Loucy (cell line): ENCODE measurements around the gene TMEM191C.
A peak's percentile ranks its signal among the peaks of the same experiment; 100 is the strongest.
"Not testable (repeated sequence)": the region's sequence is repeated elsewhere in the genome, so short reads cannot be mapped to it uniquely, and the experiment has no call there.

Experiments used
- H2AFZ ChIP-seq: fragments of 200-600 bp; sonication (generic); 2 replicates; pipeline ENCODE4 v1.6.0; 2016; ENCODE audit warnings: antibody characterized with exemption, mild to moderate bottlenecking, low read length, moderate library complexity
- H3F3A ChIP-seq: fragments of 200-600 bp; 2 replicates; pipeline ENCODE4 v1.6.0; 2016; ENCODE audit warnings: antibody characterized with exemption, low read depth, mild to moderate bottlenecking
- H3K27me3 ChIP-seq: fragments of 200-600 bp; sonication (generic); 2 replicates; pipeline ENCODE4 v1.6.1; 2014; ENCODE audit warnings: low read length, mild to moderate bottlenecking; ENCODE audit not compliant: insufficient read depth, poor library complexity, severe bottlenecking
- H3K36me3 ChIP-seq: fragments of 200-600 bp; sonication (generic); 2 replicates; pipeline ENCODE4 v1.6.1; 2016; ENCODE audit warnings: low read length; ENCODE audit not compliant: insufficient read depth
- H3K4me1 ChIP-seq: fragments of 200-600 bp; sonication (generic); 2 replicates; pipeline ENCODE4 v1.5.1; 2014; ENCODE audit warnings: low read length, mild to moderate bottlenecking; ENCODE audit not compliant: insufficient read depth, poor library complexity, severe bottlenecking
- H3K4me2 ChIP-seq: fragments of 200-600 bp; sonication (generic); 2 replicates; pipeline ENCODE4 v1.6.0; 2014; ENCODE audit warnings: antibody characterized with exemption, low read length, low read depth, mild to moderate bottlenecking; ENCODE audit not compliant: poor library complexity, severe bottlenecking
- H3K4me3 ChIP-seq: fragments of 200-600 bp; sonication (generic); 2 replicates; pipeline ENCODE4 v1.5.1; 2014; ENCODE audit warnings: low read length, mild to moderate bottlenecking, mixed read lengths; ENCODE audit not compliant: poor library complexity, severe bottlenecking
- H3K79me2 ChIP-seq: fragments of 200-600 bp; sonication (generic); 2 replicates; pipeline ENCODE4 v1.6.1; 2014; ENCODE audit warnings: low read length; ENCODE audit not compliant: insufficient read depth
- H3K9ac ChIP-seq: fragments of 200-600 bp; sonication (generic); 2 replicates; pipeline ENCODE4 v1.6.0; 2014; ENCODE audit warnings: mild to moderate bottlenecking, low read depth, low read length, moderate library complexity; ENCODE audit not compliant: poor library complexity, severe bottlenecking
- H3K9me2 ChIP-seq: fragments of 200-600 bp; sonication (generic); replicated peaks from 2 replicates; pipeline ENCODE4 v1.6.1; 2016; ENCODE audit warnings: low read depth, low read length, mixed read lengths
- H3K9me3 ChIP-seq: fragments of 200-600 bp; sonication (generic); 2 replicates; pipeline ENCODE4 v1.6.1; 2014; ENCODE audit warnings: mild to moderate bottlenecking, antibody characterized with exemption, low read length, low read depth; ENCODE audit not compliant: insufficient read depth
- H4K20me1 ChIP-seq: fragments of 200-600 bp; sonication (generic); 2 replicates; pipeline ENCODE4 v1.6.0; 2014; ENCODE audit warnings: antibody characterized with exemption, low read length, mild to moderate bottlenecking; ENCODE audit not compliant: insufficient read depth, poor library complexity, severe bottlenecking
- EZH2phosphoT487 ChIP-seq: fragments of 200-600 bp; IDR thresholded peaks from 2 replicates; pipeline ENCODE4 v1.6.1; 2018; ENCODE audit warnings: antibody characterized with exemption, mild to moderate bottlenecking, moderate library complexity, borderline replicate concordance
- TF ChIP-seq, protein P1 (sequence below): fragments of 200-600 bp; sonication (generic); conservative IDR thresholded peaks from 2 replicates; pipeline ENCODE4 v1.5.1; 2014; ENCODE audit warnings: mild to moderate bottlenecking, antibody characterized with exemption, low read length

The TMEM191C gene

DNA sequence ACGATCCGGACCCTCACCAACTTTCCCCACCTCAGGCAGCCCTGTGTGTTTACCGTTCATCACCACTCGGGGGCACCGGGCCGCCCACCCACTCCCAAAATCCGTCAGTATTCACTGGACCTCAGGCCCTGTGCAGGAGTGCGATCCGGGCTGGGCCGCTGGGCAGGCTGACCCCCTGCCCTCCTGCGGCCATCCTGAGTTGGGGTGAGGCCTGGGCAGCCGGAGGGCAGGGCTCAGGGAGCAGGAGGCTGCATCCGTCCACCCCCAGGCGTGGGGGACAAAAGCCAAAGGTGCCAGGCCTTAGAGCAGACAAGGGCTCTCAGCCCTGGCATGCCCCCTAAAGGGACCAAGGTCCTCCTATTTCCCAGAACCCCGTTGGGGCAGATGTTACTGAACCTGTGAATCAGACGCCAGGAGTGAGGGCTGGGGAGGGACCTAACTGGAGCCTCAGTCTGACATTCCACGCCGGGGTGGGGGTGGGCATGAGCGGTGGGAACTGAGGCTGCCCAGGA is 16.8 kb upstream of the TMEM191C start:
- H3F3A ChIP-seq: no peaks in the 10 kb centered on the region
- no peaks in the 10 kb centered on the region for H3K79me2 ChIP-seq
- TF ChIP-seq, protein P1, sequence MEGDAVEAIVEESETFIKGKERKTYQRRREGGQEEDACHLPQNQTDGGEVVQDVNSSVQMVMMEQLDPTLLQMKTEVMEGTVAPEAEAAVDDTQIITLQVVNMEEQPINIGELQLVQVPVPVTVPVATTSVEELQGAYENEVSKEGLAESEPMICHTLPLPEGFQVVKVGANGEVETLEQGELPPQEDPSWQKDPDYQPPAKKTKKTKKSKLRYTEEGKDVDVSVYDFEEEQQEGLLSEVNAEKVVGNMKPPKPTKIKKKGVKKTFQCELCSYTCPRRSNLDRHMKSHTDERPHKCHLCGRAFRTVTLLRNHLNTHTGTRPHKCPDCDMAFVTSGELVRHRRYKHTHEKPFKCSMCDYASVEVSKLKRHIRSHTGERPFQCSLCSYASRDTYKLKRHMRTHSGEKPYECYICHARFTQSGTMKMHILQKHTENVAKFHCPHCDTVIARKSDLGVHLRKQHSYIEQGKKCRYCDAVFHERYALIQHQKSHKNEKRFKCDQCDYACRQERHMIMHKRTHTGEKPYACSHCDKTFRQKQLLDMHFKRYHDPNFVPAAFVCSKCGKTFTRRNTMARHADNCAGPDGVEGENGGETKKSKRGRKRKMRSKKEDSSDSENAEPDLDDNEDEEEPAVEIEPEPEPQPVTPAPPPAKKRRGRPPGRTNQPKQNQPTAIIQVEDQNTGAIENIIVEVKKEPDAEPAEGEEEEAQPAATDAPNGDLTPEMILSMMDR: peak; percentile 41
- TF ChIP-seq EZH2phosphoT487: no peak
- H3K4me1 ChIP-seq: no peaks in the 10 kb centered on the region
- no peaks in the 10 kb centered on the region for H3K27me3 ChIP-seq
- H3K9me3 ChIP-seq: no peaks in the 10 kb centered on the region
- H4K20me1 ChIP-seq: no peaks in the 10 kb centered on the region
- H3K4me2 ChIP-seq: no peak overlapping the region
- H3K9me2 ChIP-seq: no peaks in the 10 kb centered on the region
- no peak overlapping the region for H2AFZ ChIP-seq
- H3K9ac ChIP-seq: no peak overlapping the region
- peaks cover 36% of the 10 kb centered on the region; the same call in 1 of the 2 replicates for H3K36me3 ChIP-seq
- no peak overlapping the region for H3K4me3 ChIP-seq

DNA sequence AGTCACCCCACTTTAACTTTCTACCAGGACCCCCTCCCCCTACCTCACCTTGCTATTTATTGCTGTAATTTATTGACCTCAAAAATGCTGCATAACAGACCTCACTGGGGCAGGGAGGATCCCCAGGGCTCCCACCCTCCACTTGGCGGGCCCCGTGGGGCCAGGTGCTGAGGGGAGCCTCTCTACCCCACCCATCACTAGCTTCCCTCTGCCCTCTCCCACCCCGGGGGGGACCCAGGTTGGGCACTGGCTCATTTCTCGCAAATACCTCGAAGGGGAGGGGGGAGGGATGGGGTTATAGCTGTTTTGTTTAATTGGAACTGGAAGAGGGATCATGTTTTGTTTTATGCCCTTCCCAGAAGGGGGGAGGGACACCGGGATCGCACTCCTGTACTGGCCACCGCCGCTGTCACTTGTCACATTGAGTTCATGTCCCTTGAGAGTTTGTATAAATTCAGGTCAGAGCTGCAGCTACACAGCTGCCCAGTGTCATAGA is 16.3 kb upstream of the TMEM191C start:
- Histone ChIP-seq H3K4me3 (no peak overlapping the region), H3K27me3 (no peaks in the 10 kb centered on the region), H3K4me1 (no peaks in the 10 kb centered on the region), H3K9me2 (no peaks in the 10 kb centered on the region), H4K20me1 (no peaks in the 10 kb centered on the region), H2AFZ (no peak overlapping the region), H3K9ac (no peak overlapping the region), H3F3A (no peaks in the 10 kb centered on the region), H3K9me3 (no peaks in the 10 kb centered on the region), H3K4me2 (no peak overlapping the region), H3K79me2 (no peaks in the 10 kb centered on the region), H3K36me3 (peaks cover 31% of the 10 kb centered on the region; the same call in 1 of the 2 replicates)
- no peak for TF ChIP-seq EZH2phosphoT487

DNA sequence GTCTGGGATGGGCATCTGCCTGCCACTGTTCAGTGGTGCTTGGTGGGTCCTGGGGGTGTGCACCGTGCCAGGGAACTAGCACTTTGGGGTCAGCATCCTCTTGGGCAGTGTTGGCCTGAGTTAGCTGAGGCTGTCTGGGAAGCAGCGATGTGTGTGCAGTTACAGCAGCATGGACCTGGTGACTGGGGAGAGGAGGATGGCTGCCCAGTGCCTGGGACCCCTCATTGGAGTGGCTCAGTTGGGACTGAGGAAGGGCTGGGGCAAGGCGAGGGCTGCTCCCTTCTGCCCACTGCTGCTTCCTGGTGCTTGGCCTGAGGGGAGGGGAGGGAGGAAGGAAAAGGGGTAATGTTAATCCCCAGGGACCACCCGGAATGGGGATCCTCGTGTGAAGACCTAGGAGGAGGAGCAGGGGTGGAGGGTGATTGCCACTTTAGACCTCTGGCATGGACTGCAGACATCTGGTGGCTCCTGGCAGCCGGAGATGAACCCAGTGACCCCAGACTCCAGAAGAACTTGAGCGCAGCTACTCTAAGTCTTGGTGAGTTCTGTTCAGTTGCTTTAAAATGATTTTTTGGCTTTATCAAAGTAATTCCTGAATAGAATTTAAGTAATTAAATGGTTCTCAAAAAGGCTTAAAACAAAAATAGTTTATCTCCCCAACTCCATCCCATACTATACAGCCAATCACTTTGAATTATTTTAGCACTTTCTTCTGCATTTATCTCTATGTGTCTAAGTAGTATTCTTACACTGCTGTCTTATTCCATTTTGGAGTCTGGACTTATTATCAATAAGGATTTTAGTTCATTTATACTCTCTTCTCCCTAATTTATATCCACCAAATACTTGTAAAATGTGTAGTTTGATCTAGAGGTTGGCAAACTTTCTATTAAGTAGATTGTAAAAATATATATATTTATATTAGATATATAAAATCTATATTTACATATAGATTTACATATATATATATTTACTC is 15.4 kb upstream of the TMEM191C start:
- Histone ChIP-seq H3F3A (no peaks in the 10 kb centered on the region), H3K36me3 (peaks cover 22% of the 10 kb centered on the region; the same call in 1 of the 2 replicates), H4K20me1 (no peaks in the 10 kb centered on the region), H3K9me3 (no peaks in the 10 kb centered on the region), H3K79me2 (no peaks in the 10 kb centered on the region), H3K4me3 (no peak overlapping the region), H3K4me2 (no peak overlapping the region), H2AFZ (no peak overlapping the region), H3K27me3 (no peaks in the 10 kb centered on the region), H3K9ac (no peak overlapping the region), H3K9me2 (no peaks in the 10 kb centered on the region), H3K4me1 (no peaks in the 10 kb centered on the region)
- TF ChIP-seq EZH2phosphoT487: no peak
- TF ChIP-seq, protein P1: no peak

DNA sequence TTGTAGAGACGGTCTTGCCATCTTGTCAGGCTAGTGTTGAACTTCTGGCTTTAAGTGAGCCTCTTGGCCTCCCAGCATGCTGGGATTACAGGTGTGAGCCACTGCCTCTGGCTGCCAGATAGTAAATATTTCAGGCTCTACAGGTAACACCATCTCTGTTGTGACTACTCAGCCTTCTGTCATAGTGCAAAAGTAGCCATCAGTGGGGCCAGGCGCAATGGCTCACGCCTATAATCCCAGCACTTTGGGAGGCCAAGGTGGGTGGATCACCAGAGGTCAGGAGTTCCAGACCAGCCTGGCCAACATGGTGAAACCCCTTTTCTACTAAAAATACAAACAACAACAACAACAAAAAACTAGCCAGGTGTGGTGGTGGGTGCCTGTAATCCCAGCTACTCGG is 14.5 kb upstream of the TMEM191C start:
- not testable (repeated sequence) for H3K9me3 ChIP-seq, H3K9me2 ChIP-seq, H3K27me3 ChIP-seq, H3K4me1 ChIP-seq, H4K20me1 ChIP-seq, H2AFZ ChIP-seq, H3K4me3 ChIP-seq, H3K9ac ChIP-seq, H3K4me2 ChIP-seq, H3F3A ChIP-seq, H3K79me2 ChIP-seq
- peaks cover 13% of the 10 kb centered on the region; the same call in 1 of the 2 replicates for H3K36me3 ChIP-seq

DNA sequence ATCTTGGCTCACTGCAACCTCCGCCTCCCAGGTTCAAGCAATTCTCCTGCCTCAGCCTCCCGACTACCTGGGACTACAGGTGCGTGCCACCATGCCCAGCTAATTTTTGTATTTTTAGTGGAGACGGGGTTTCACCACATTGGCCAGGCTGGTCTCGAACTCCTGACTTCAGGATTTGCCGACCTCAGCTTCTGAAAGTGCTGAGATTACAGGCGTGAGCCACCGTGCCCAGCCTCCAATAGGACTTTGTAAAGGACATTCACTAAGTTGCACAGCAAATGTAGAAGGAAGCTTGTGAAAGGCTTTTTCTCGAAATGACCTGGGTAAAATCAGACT is 12.2 kb upstream of the TMEM191C start:
- not testable (repeated sequence) for H3K9me3 ChIP-seq, H3K4me1 ChIP-seq, H2AFZ ChIP-seq, H3K36me3 ChIP-seq, H3K9ac ChIP-seq, H3K4me3 ChIP-seq, H3K27me3 ChIP-seq, H3K4me2 ChIP-seq, H3F3A ChIP-seq, H3K79me2 ChIP-seq, H4K20me1 ChIP-seq, H3K9me2 ChIP-seq
